ENCODE measurements around the gene CFAP299. TPM values are rescaled to one million over a fixed set of nuclear protein-coding genes. Genes with fewer than 3 reads are reported as not detected.

CFAP299 gene
- total and polyA plus RNA-seq, 9 of the 15 experiments (the other 6 are each of a cell fraction or from before 2014, with no cell fraction given): 0.09 to 3.0 (median 0.76) TPM

DNA sequence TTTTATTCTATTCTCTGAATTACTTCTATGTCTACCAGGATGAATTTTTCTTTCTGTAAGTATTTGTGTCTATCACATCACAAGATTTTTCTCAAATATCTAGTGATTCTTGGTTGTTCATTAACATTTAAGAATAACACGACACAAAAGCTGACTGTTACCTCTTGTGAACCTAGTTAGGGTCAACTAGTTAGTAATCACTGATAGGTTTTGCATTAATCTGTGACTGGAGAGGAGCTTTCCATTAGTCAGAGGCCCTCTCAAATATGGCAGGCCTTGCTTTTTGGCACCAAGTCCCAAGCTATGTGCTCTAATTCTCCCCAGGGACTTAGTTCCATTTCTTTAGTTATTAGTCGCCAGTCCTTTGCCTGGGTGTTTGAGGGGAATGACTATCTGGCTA, 259.2 kb downstream of the CFAP299 start:
- no peak overlapping the region for H3K27ac ChIP-seq (ENCODE audit: extremely low read depth, low read depth, low read length)
- H3K9me3 ChIP-seq (replicated peaks; ENCODE audit: control insufficient read depth, insufficient read depth, low read depth, low read length): no peaks in the 10 kb centered on the region
- in situ Hi-C loops (cut with MboI): no loop called here
- FAIRE-seq: no peak
- no peak overlapping the region for H3K4me2 ChIP-seq (ENCODE audit: insufficient read depth, low read length)
- no TSS peak for BruUV-seq (replicated peaks)
- no peak for DNase-seq (ENCODE audit: extremely low read depth in 1 of 4, low spot score in 3 of 4)
- H3K4me3 ChIP-seq: no peak overlapping the region
- ChIA-PET POLR2A (no interaction called here), CTCF (ENCODE audit: low intra/inter-chr PET ratio) (no interaction called here)
- H4K20me1 ChIP-seq (replicated peaks; ENCODE audit: control insufficient read depth, insufficient read depth, low read length): no peaks in the 10 kb centered on the region; the same call in 1 of the 2 replicates
- intact Hi-C loops (cut with micrococcal nuclease): no loop called here
- H3K9ac ChIP-seq (ENCODE audit: insufficient read depth in 1 of 2, low read depth in 2 of 2, low read length in 2 of 2): no peak overlapping the region
- H3K9me1 ChIP-seq (ENCODE audit: control insufficient read depth, insufficient read depth, low read length): no peaks in the 10 kb centered on the region
- H3K4me1 ChIP-seq (replicated peaks in 1 of 2; ENCODE audit: control insufficient read depth in 2 of 2, insufficient read depth in 2 of 2, low read length in 2 of 2): no peaks in the 10 kb centered on the region
- H2AFZ ChIP-seq (ENCODE audit: low read depth, low read length): no peak overlapping the region
- no peaks in the 10 kb centered on the region for H3K36me3 ChIP-seq (ENCODE audit: control insufficient read depth, insufficient read depth, low read length)
- 3% methylated on average over 2 of the region's 2 CpGs for WGBS (ENCODE audit: insufficient coverage, low coverage, missing lambda C conversion rate)
- TF ChIP-seq EP400 (IDR thresholded peaks at IDR 0.05): no peak
- TF ChIP-seq, protein P1, sequence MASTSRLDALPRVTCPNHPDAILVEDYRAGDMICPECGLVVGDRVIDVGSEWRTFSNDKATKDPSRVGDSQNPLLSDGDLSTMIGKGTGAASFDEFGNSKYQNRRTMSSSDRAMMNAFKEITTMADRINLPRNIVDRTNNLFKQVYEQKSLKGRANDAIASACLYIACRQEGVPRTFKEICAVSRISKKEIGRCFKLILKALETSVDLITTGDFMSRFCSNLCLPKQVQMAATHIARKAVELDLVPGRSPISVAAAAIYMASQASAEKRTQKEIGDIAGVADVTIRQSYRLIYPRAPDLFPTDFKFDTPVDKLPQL (IDR thresholded peaks at IDR 0.05; ENCODE audit: extremely low read depth, insufficient read length): no peak
- ATAC-seq: no peak
- no peaks in the 10 kb centered on the region for H3K79me2 ChIP-seq (ENCODE audit: control insufficient read depth, insufficient read depth, low read length)
- H3K27me3 ChIP-seq (ENCODE audit: control insufficient read depth in 2 of 2, insufficient read depth in 2 of 2, low read length in 2 of 2): no peaks in the 10 kb centered on the region

GRCh38 chr4:80608281-80608980, 272.9 kb downstream of the CFAP299 start:
- no TSS peak for BruUV-seq (replicated peaks)
- Histone ChIP-seq H3K27ac (ENCODE audit: extremely low read depth, low read depth, low read length) (no peak overlapping the region), H3K9ac (ENCODE audit: insufficient read depth in 1 of 2, low read depth in 2 of 2, low read length in 2 of 2) (no peak overlapping the region), H3K4me1 (replicated peaks in 1 of 2; ENCODE audit: control insufficient read depth in 2 of 2, insufficient read depth in 2 of 2, low read length in 2 of 2) (no peaks in the 10 kb centered on the region), H3K9me3 (replicated peaks; ENCODE audit: control insufficient read depth, insufficient read depth, low read depth, low read length) (no peaks in the 10 kb centered on the region), H3K4me2 (ENCODE audit: insufficient read depth, low read length) (no peak overlapping the region), H2AFZ (ENCODE audit: low read depth, low read length) (no peak overlapping the region), H3K36me3 (ENCODE audit: control insufficient read depth, insufficient read depth, low read length) (no peaks in the 10 kb centered on the region), H3K4me3 (no peak overlapping the region), H3K9me1 (ENCODE audit: control insufficient read depth, insufficient read depth, low read length) (no peaks in the 10 kb centered on the region), H3K27me3 (ENCODE audit: control insufficient read depth in 2 of 2, insufficient read depth in 2 of 2, low read length in 2 of 2) (no peaks in the 10 kb centered on the region), H4K20me1 (replicated peaks; ENCODE audit: control insufficient read depth, insufficient read depth, low read length) (no peaks in the 10 kb centered on the region), H3K79me2 (ENCODE audit: control insufficient read depth, insufficient read depth, low read length) (no peaks in the 10 kb centered on the region)
- POLR2A ChIA-PET: no interaction called here
- no peak for DNase-seq (ENCODE audit: extremely low read depth in 1 of 4, low spot score in 3 of 4)
- in situ Hi-C loops (cut with MboI) (no loop called here), intact Hi-C loops (cut with micrococcal nuclease) (no loop called here)
- WGBS (ENCODE audit: insufficient coverage, low coverage, missing lambda C conversion rate): 2% methylated on average over 3 of the region's 3 CpGs
- FAIRE-seq: no peak
- no peak for ATAC-seq
- CTCF ChIA-PET (ENCODE audit: low intra/inter-chr PET ratio): no interaction called here
- TF ChIP-seq ELK1 (CRISPR knock-in tag; IDR thresholded peaks at IDR 0.05) (no peak), MTA1 (IDR thresholded peaks at IDR 0.05; ENCODE audit: borderline replicate concordance) (no peak), ARID1B (IDR thresholded peaks at IDR 0.05) (no peak), ZNF263 (CRISPR knock-in tag; IDR thresholded peaks at IDR 0.05; ENCODE audit: borderline replicate concordance) (no peak)
- TF ChIP-seq, protein P2, sequence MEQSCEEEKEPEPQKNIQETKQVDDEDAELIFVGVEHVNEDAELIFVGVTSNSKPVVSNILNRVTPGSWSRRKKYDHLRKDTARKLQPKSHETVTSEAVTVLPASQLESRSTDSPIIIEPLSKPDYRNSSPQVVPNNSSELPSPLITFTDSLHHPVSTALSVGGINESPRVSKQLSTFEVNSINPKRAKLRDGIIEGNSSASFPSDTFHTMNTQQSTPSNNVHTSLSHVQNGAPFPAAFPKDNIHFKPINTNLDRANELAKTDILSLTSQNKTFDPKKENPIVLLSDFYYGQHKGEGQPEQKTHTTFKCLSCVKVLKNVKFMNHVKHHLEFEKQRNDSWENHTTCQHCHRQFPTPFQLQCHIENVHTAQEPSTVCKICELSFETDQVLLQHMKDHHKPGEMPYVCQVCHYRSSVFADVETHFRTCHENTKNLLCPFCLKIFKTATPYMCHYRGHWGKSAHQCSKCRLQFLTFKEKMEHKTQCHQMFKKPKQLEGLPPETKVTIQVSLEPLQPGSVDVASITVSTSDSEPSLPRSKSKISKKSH (CRISPR knock-in tag; IDR thresholded peaks at IDR 0.05): no peak
- TF ChIP-seq, protein P3, sequence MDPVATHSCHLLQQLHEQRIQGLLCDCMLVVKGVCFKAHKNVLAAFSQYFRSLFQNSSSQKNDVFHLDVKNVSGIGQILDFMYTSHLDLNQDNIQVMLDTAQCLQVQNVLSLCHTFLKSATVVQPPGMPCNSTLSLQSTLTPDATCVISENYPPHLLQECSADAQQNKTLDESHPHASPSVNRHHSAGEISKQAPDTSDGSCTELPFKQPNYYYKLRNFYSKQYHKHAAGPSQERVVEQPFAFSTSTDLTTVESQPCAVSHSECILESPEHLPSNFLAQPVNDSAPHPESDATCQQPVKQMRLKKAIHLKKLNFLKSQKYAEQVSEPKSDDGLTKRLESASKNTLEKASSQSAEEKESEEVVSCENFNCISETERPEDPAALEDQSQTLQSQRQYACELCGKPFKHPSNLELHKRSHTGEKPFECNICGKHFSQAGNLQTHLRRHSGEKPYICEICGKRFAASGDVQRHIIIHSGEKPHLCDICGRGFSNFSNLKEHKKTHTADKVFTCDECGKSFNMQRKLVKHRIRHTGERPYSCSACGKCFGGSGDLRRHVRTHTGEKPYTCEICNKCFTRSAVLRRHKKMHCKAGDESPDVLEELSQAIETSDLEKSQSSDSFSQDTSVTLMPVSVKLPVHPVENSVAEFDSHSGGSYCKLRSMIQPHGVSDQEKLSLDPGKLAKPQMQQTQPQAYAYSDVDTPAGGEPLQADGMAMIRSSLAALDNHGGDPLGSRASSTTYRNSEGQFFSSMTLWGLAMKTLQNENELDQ (CRISPR knock-in tag; IDR thresholded peaks at IDR 0.05; ENCODE audit: borderline replicate concordance): no peak

Data from K562 (cell line).